Measurements from ENCODE around the gene KCNMA1.
"Not testable (repeated sequence)": the region's sequence is repeated elsewhere in the genome, so short reads cannot be mapped to it uniquely, and the experiment has no call there.

KCNMA1 gene

GRCh38 chr10:77637532-77638320, at the start of gene KCNMA1:
Gene KCNMA1 (minus strand): TSS chr10:77637808.
- no peak for DNase-seq (ENCODE audit: low read depth)

DNA sequence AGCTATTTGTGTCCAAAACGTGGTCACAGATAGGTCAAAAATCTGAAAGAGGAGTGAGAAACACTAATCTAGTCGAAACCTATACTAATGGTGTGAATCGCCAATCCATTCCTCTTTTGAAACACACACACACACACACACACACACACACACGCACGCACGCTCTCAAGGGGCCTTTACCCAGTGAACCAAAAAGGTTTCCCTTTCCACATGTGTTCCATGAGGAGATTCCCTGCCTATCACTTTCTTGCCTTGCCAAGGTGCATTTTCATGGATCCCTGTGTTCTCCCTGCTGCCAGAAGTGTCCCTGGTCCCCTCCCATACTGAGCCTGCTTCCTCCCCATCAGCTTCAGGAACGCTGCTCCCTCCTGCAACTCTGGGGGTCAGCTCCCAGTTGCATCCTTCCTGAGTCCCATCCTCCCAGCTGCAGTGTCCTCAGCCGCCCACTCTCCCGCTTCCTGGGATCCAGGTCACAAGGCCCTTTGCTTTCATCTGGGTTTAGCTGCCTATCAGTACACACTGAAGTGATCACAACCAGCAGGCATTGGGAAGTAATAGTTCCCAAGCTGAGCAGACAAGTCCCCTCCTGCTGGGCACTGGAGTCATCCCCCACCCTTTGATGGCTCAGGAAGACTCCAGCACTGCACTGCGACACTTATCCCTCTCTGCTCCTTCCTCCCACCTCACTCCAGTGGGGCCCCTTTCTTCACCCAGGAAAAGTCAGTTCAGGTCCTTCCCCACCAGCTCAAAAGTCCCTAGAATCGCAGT, 49.2 kb upstream of the KCNMA1 start:
- no peak for DNase-seq (ENCODE audit: low read depth)

DNA sequence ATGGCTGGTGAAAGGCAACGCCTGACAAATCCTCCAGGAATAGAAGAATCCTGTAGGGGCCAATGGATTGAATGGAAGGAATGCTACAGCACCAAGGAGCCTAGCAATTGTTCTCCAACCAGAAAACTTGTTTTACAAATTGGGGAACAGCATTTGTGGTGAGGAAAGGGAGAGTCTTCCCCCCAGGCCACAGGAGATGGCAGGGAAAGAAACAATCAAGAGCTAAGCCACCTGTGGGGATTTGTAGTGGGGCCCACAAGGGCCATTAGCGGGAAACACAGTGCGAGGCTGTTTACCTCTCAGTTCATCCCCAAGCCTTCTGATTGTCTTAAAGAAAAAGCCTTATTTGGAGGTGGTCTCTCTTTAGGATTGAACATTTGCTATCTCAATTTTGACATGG, 48.5 kb upstream of the KCNMA1 start:
- DNase-seq (ENCODE audit: low read depth) = no peak

DNA sequence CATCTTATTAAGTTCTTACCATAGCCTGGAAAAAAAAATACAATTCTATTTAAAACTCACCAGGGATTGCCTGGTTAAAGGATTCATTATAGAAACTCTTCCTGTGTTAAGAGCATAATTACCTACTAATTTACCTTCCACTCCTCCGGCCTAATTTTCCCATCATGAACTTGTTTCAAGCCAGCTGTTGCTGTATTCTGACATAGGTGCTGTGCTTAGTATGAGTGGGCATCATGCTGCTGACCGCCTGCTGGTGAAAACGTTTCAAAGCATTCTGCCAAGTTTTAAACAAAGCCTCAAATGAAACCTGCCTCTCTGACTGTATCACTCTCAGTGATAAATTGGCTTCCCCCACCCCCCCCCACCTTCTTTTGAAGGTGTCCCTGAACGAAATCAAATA, 47.8 kb upstream of the KCNMA1 start:
- no peak for DNase-seq (ENCODE audit: low read depth)

- not testable (repeated sequence) for DNase-seq (ENCODE audit: low read depth)
Observed at GRCh38 chr10:77683088-77683432, 45.5 kb upstream of the KCNMA1 start.

DNA sequence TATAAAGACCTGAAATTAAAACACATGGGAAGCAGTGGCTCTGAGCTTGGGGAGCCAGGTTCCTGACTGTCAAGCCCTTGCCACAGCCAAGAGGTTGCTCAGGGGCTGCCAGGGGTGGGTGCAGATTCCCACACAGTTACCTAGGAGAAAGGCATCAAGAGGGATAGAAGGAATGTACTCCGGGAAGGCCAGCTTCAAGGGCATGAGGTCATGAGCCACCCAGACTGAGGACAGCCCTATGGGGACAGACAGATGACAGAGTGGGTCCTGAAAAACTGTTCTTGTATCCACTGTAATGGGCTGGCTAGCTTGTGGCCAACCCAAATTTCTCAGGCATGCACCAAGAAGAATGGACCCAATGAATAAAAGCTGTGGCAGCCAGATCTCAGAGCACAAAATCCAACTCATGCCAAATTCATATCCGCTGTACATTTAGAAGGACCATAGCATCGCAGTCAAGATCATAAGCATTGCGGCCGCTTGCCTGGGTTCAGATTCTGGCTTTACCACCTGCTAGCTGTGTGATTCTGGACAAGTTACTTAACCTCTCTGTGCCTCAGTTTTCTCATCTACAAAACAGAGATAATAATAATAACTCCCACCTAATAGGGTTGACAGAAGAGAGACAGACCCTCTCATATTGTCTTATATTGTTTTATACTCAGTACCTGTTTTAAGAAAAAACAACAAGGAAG, 44.9 kb upstream of the KCNMA1 start:
- no peak for DNase-seq (ENCODE audit: low read depth)

GRCh38 chr10:77681839-77682238, 44.2 kb upstream of the KCNMA1 start:
- no peak for DNase-seq (ENCODE audit: low read depth)

DNA sequence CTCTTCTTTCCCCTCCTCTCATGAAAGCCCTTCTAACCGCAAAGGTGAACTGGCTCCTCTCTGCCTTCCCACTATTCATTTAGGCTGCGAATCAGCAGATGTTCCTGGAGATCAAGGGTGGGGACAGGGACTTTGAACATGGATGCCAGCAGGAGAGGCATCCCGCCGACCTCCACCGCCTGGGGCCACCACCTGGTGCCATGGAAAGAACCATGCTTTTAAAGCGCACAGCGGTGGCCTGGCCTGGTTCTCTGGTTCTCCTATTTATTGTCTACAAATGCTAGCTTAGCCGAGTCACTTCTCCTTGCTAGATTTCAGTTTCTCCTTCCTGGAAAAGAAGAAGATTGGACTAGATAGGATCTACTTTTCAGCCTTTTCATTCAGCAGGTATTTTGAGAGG, 43.2 kb upstream of the KCNMA1 start:
- no peak for DNase-seq (ENCODE audit: low read depth)

- no peak for DNase-seq (ENCODE audit: low read depth)
Observed at GRCh38 chr10:77680065-77680464, 42.5 kb upstream of the KCNMA1 start.

DNA sequence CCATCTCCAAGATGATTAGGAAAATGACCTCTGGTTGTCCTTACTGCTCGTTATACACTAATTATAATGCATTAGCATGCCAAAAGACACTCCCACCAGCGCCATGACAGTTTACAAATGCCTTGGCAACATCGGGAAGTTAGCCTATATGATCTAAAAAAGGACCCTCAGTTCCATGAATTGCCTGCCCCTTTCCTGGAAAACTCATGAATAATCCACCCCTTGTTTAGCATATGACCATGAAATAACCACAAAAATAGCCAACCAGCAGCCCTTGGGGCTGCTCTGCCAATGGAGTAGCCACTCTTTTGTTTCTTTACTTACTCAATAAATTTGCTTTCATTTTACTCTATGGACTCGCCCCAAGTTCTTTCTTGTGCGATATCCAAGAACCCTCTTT, 41.6 kb upstream of the KCNMA1 start:
- DNase-seq (ENCODE audit: low read depth) = no peak

DNA sequence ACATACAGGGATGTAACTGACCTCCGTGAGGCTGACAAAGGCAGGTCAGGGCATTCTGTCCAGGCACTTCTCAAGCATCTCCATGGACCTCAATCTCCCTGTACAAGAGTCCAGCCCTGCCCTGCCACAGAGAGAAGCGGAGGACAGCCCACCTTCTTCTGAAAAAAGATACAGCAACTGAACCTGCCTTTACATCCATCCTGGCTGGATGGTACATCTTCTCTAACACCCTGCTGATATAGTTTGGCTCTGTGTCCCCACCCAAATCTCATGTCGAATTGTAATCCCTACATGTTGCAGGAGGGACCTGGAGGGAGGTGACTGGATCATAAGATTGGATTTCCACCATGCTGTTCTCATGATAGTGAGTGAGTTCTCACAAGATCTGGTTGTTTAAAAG, 40.5 kb upstream of the KCNMA1 start:
- no peak for DNase-seq (ENCODE audit: low read depth)

- no peak for DNase-seq (ENCODE audit: low read depth)
Observed at GRCh38 chr10:77675347-77675746, 37.7 kb upstream of the KCNMA1 start.

GRCh38 chr10:77673515-77674140, 36.0 kb upstream of the KCNMA1 start:
- no peak for DNase-seq (ENCODE audit: low read depth)

- DNase-seq (ENCODE audit: low read depth) = no peak
Observed at GRCh38 chr10:77673101-77673500, 35.5 kb upstream of the KCNMA1 start.

DNA sequence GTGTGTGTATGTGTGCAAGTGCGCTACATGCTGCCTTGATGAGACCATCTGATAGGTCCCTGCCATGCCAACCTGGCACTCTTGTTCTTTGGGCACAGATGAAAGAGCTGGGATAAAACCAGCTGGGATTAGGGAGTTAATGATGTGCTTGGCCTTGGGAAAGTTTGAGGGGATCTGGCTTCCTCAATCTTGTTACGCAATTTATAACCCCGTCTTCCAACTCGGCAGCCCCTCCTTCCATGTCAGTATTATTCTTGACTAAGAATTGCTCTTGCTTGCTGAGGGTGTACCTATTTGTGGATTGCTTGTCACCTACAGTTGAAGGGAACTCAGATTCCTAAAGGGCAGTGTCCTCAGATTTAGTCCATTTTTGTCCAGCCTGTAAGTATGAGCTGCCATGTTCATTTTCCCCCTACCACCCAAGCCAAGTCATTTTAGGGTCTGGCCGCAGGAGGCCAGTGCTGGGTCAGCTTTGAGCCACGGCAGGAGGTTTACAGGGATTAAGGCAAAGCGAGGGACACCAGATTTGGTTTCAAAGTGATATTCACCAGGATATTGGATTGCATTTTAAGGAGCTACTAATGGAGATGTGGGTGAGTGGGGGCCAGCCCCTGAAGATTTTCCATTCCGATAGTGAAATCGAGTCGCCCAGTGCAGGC, 34.1 kb upstream of the KCNMA1 start:
- DNase-seq (ENCODE audit: low read depth) = no peak

DNA sequence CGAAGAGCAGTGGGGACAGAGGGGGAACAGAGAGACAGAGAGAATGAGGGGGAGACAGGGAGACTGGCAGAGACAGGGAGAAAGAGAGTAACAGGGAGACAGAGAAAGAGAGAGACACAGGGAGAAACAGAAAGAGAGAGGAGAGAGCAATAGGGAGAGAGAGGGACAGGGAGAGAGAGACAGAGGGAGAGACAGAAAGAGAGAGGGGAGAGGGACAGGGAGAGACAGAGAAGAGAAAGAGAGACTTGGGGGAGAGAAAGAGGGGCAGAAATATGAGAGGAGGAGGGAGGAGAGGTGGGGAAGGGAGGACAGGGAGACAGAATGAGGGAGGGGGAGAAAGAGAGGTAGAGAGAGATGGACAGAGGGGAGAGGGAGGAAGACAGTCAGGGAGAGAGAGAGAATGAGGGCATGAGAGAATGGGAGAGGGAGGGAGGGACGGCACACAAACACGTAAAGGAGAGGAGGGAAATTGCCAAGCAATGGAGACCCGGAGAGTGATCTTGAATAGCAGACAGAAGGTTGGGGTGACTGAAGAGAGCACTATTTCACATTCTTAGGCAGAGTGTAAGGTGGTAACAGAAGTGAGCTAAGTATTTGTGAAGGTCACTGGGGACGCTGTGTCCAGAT, 33.3 kb upstream of the KCNMA1 start:
- DNase-seq (ENCODE audit: low read depth) = no peak

DNA sequence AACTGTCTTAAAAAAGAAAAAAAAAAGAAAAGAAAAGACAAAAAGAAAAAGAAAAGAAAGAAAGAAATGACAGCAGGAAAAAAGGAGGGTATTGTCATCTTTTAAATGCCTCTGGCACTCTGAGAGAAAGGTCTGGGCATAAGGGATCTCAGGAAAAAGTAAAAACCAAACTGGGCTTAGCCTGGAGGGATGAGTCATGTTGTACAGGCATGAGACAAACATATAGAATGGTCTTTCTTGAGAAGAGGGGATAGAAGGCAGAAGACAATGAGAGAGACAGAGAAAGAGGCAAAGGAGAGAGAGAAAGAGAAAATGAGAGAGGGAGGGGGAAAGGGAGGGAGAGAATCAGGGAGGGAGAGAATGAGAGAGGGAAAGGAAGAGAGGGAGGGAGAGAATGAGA, 32.3 kb upstream of the KCNMA1 start:
- no peak for DNase-seq (ENCODE audit: low read depth)

DNA sequence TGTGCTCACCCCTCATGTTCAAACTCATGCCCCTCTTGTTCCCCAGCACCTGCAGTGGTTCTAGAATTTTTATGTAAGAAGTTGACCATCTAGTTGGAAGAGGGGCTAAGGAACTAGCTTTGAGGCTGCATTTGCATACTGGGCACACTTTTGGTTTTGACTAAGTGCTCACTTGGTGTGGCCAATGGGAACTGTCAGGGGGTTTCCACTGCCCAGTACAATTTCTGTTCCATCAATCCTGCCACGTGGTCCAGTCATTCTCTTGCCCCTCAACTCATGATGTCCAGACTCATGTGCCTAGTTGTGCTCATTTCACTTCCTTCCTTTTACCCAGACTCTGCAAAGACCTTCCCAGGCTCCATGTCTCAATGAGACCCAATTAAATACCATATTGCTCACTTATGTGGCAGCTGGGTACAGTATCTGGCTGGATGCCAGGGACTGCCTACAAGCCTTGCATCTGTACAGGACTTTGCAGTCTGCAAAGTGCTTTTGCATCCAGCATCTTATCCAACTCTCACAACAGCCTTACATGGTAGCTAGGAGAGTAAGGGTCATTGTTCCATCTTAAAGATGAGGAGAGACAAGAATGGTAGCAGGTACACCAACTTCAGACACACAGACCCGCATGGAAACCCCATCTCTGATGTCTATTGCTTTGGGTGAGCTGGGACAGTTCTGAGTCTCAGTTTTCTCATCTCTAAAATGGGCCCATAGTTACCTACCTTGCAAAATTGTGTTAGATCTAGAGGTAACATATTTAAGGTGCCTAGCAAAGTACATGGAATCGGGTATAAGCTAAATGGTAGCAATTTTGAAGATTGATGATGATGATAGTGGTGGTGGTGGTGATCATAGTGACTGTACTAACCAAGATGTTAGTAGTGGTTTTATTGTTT, 30.1 kb upstream of the KCNMA1 start:
- DNase-seq (ENCODE audit: low read depth) = no peak

DNA sequence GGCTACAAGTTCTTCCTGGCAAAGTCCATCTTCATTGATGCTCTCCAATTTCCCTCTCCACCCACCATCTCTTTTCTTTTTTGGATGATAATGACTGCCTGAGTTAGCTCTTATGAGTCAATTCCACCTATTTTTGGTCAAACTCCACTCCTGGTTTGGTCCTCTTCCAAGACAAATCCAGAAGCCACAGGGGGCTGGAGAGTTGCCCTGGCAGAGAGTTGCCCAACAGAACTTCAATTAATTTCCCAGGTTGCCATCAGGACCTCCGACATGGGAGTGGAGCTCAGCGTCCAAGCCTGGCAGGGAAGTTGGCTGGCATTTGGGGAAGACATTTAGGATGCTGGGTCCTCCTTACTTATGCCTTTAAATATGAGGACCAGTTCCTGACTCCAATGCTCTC, 29.2 kb upstream of the KCNMA1 start:
- no peak for DNase-seq (ENCODE audit: low read depth)

DNA sequence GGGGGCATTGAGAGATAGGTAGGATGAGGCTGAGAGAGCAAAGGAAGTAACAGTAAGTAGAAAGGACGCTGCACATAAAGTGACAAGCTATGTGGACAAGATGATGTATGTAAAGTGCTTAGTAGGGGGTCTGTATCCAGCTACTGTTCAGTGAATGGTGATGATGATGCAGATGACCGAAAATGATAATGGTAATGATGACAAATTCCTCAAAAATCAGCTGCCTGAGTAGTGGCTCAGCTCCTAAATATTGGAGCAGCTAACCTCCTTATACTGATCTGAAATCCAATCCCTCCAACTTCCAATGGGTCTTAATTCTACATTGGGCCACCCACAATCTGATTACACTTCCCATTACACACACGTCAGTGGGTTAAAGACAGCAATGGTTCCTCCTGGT, 27.1 kb upstream of the KCNMA1 start:
- DNase-seq (ENCODE audit: low read depth) = no peak

- no peak for DNase-seq (ENCODE audit: low read depth)
Observed at GRCh38 chr10:77664008-77664407, 26.4 kb upstream of the KCNMA1 start.

Data from stimulated activated CD8-positive, alpha-beta memory T cell treated with anti-CD3 and anti-CD28 coated beads, Interleukin-12 subunit alpha, Interleukin-12 subunit beta, amount 100 ng/mL, for 1 hour (primary cell).